ENCODE measurements around the gene CCL2.

The CCL2 gene

DNA sequence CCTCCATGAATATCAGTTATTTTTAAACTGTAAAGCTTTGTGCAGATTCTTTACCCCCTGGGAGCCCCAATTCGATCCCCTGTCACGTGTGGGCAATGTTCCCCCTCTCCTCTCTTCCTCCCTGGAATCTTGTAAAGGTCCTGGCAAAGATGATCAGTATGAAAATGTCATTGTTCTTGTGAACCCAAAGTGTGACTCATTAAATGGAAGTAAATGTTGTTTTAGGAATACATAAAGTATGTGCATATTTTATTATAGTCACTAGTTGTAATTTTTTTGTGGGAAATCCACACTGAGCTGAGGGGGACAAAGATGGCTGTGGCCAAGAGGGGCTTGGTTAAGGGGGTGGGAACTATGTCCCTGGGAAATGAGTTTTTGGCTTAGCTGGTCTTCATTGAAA lies 32.8 kb downstream of the CCL2 start:
- no peaks in the 10 kb centered on the region for H3K36me3 ChIP-seq (replicated peaks; ENCODE audit: low read depth, low read length)
- H3K27me3 ChIP-seq (ENCODE audit: low read depth, low read length) = peaks cover 76% of the 10 kb centered on the region
- H2AFZ ChIP-seq (ENCODE audit: low read depth, low read length) = no peak overlapping the region
- no peak overlapping the region for H3K4me3 ChIP-seq (ENCODE audit: low read length)
- no peaks in the 10 kb centered on the region for H3K4me1 ChIP-seq (ENCODE audit: low read length)
- no peak overlapping the region for H3K9ac ChIP-seq (ENCODE audit: low read length)
- H3K27ac ChIP-seq (ENCODE audit: low read length) = no peak overlapping the region
- H3K79me2 ChIP-seq (ENCODE audit: low read length) = no peaks in the 10 kb centered on the region
- no peaks in the 10 kb centered on the region for H3K9me3 ChIP-seq (ENCODE audit: insufficient read depth, low read length)
- TF ChIP-seq, protein P1, sequence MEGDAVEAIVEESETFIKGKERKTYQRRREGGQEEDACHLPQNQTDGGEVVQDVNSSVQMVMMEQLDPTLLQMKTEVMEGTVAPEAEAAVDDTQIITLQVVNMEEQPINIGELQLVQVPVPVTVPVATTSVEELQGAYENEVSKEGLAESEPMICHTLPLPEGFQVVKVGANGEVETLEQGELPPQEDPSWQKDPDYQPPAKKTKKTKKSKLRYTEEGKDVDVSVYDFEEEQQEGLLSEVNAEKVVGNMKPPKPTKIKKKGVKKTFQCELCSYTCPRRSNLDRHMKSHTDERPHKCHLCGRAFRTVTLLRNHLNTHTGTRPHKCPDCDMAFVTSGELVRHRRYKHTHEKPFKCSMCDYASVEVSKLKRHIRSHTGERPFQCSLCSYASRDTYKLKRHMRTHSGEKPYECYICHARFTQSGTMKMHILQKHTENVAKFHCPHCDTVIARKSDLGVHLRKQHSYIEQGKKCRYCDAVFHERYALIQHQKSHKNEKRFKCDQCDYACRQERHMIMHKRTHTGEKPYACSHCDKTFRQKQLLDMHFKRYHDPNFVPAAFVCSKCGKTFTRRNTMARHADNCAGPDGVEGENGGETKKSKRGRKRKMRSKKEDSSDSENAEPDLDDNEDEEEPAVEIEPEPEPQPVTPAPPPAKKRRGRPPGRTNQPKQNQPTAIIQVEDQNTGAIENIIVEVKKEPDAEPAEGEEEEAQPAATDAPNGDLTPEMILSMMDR (IDR thresholded peaks at IDR 0.05; ENCODE audit: low read depth, low read length) = no peak
- TF ChIP-seq EZH2phosphoT487 (IDR thresholded peaks at IDR 0.05; ENCODE audit: low read depth) = no peak
- no peak overlapping the region for H3K4me2 ChIP-seq (ENCODE audit: low read length)
- no peaks in the 10 kb centered on the region for H4K20me1 ChIP-seq (ENCODE audit: insufficient read depth, low read length)

DNA sequence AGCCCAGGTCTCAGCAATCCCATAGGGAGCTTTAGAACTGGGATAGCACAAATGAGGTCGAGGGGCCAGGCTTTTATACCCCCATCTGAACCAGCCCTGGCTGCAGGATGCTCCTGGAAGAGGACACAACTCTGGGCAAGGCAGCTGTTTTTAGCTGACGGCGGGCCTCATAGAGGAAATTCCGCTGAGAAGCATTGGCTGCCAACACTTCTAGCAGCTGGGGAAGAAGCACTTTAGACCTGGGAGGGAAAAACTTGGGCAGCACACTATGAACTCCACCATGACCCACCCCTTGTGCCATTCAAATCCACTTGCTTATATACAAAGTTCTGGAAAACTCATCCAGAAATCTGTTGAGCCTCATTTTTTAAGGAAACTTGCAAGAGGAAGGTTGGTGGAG lies 35.5 kb downstream of the CCL2 start:
- Histone ChIP-seq H2AFZ (ENCODE audit: low read depth, low read length) (no peak overlapping the region), H3K79me2 (ENCODE audit: low read length) (no peaks in the 10 kb centered on the region), H3K4me2 (ENCODE audit: low read length) (no peak overlapping the region), H3K4me1 (ENCODE audit: low read length) (no peaks in the 10 kb centered on the region), H3K36me3 (replicated peaks; ENCODE audit: low read depth, low read length) (no peaks in the 10 kb centered on the region), H3K9me3 (ENCODE audit: insufficient read depth, low read length) (no peaks in the 10 kb centered on the region), H4K20me1 (ENCODE audit: insufficient read depth, low read length) (no peaks in the 10 kb centered on the region), H3K27me3 (ENCODE audit: low read depth, low read length) (peaks cover 58% of the 10 kb centered on the region), H3K27ac (ENCODE audit: low read length) (no peak overlapping the region), H3K4me3 (ENCODE audit: low read length) (no peak overlapping the region), H3K9ac (ENCODE audit: low read length) (no peak overlapping the region)
- TF ChIP-seq, protein P1 (IDR thresholded peaks at IDR 0.05; ENCODE audit: low read depth, low read length) = no peak
- no peak for TF ChIP-seq EZH2phosphoT487 (IDR thresholded peaks at IDR 0.05; ENCODE audit: low read depth)

DNA sequence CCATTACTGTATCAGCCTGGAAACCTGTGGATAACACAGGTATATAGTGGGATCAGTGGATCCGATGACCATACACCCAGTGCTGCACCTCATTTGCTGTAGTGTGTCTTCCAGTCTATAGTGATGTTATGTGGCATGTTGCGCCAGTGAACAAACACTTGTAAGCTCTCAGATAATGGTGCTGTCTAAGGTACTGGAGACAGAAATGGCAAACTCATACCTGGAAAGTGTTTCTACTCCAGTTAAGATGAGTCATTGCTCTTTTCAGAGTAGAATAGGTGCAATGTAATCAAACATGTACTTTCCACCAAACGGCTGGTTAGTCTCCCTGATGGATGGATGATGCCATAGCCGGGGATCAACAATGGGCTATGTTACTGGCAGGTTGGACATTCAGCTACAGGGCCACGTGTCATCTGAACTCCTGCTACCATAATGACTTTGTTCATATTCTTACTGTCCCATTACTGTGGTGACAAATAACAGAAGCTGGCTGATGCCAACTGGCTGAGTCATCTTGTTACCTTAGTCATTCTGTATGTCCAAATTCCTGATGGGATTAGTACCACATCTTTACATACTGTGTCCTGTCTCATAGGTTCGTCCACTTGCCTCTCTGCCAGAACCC lies 36.8 kb downstream of the CCL2 start:
- Histone ChIP-seq H3K4me2 (ENCODE audit: low read length) (no peak overlapping the region), H3K27me3 (ENCODE audit: low read depth, low read length) (peaks cover 46% of the 10 kb centered on the region), H3K79me2 (ENCODE audit: low read length) (no peaks in the 10 kb centered on the region), H3K27ac (ENCODE audit: low read length) (no peak overlapping the region), H3K4me1 (ENCODE audit: low read length) (no peaks in the 10 kb centered on the region), H4K20me1 (ENCODE audit: insufficient read depth, low read length) (no peaks in the 10 kb centered on the region), H3K9me3 (ENCODE audit: insufficient read depth, low read length) (no peaks in the 10 kb centered on the region), H3K4me3 (ENCODE audit: low read length) (no peak overlapping the region), H2AFZ (ENCODE audit: low read depth, low read length) (no peak overlapping the region), H3K36me3 (replicated peaks; ENCODE audit: low read depth, low read length) (no peaks in the 10 kb centered on the region), H3K9ac (ENCODE audit: low read length) (no peak overlapping the region)
- no peak for TF ChIP-seq EZH2phosphoT487 (IDR thresholded peaks at IDR 0.05; ENCODE audit: low read depth)
- TF ChIP-seq, protein P1 (IDR thresholded peaks at IDR 0.05; ENCODE audit: low read depth, low read length) = no peak

DNA sequence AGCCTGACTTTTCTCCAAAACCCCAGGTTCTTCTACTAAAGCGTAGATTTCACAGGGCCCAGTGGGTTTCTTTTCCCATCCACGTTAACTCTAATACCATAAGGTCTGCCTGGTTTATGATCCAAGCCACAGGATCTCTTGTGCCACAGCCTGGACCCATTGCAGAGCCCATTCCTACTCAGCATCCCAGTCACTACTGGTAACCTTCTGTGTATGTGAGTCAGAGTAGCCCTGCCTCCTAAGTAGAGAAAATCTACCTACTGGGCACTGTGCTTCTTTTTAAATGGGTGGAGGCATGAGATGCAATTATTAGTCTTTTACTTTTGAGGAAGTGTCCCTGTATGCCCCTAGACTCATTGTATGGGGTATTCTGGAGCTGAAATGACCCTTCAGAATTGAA lies 43.9 kb downstream of the CCL2 start:
- Histone ChIP-seq H3K27ac (ENCODE audit: low read length) (no peak overlapping the region), H4K20me1 (ENCODE audit: insufficient read depth, low read length) (no peaks in the 10 kb centered on the region), H2AFZ (ENCODE audit: low read depth, low read length) (no peak overlapping the region), H3K79me2 (ENCODE audit: low read length) (no peaks in the 10 kb centered on the region), H3K9me3 (ENCODE audit: insufficient read depth, low read length) (no peaks in the 10 kb centered on the region), H3K4me3 (ENCODE audit: low read length) (no peak overlapping the region), H3K27me3 (ENCODE audit: low read depth, low read length) (no peaks in the 10 kb centered on the region; the same call in 1 of the 2 replicates), H3K4me1 (ENCODE audit: low read length) (0 out of 2 replicates have a peak, but pooled peaks cover 5% of the 10 kb centered on the region), H3K36me3 (replicated peaks; ENCODE audit: low read depth, low read length) (no peaks in the 10 kb centered on the region), H3K4me2 (ENCODE audit: low read length) (no peak overlapping the region), H3K9ac (ENCODE audit: low read length) (no peak overlapping the region)
- TF ChIP-seq EZH2phosphoT487 (IDR thresholded peaks at IDR 0.05; ENCODE audit: low read depth) = no peak
- TF ChIP-seq, protein P1 (IDR thresholded peaks at IDR 0.05; ENCODE audit: low read depth, low read length) = no peak

Measured in OCI-LY3 (cell line).